Adrenal gland (tissue), 12 donors: Measurements from ENCODE around the gene ARPP21. TPM values are rescaled to one million over a fixed set of nuclear protein-coding genes. Genes with fewer than 3 reads are reported as not detected.

ENCODE experiments used
- DNase-seq, 7 donors: peaks; one replicate each; pipeline ENCODE4 v3.0.0-alpha.2; 2019 to 2020
- H3K27ac ChIP-seq, 5 donors: fragments of 200-600 bp; sonication (generic) in 4 of 5; 1 replicate in 3 of 5; 2 replicates in 2 of 5; pipeline versions ENCODE4 v1.5.1 to v1.8.0; 2016 to 2020; ENCODE audit warnings: mild to moderate bottlenecking in 1 of 5
- H3K27me3 ChIP-seq: fragments of 200-600 bp; 2 replicates; pipeline ENCODE4 v1.8.0; 2021
- H3K36me3 ChIP-seq, 2 donors: fragments of 200-600 bp; replicated peaks in 1 of 2; 1 replicate in 1 of 2; 2 replicates in 1 of 2; pipeline versions ENCODE4 v1.5.1 to v1.8.0; 2018 to 2022
- H3K4me1 ChIP-seq, 2 donors: fragments of 200-600 bp; replicated peaks in 1 of 2; 1 replicate in 1 of 2; 2 replicates in 1 of 2; pipeline versions ENCODE4 v1.5.1 to v1.8.0; 2018 to 2021
- H3K4me3 ChIP-seq, 4 donors: fragments of 200-600 bp; sonication (generic) in 3 of 4; one replicate each; pipeline ENCODE4 v1.5.1; 2016 to 2018
- H3K9me3 ChIP-seq, 3 donors: fragments of 200-600 bp; sonication (generic) in 1 of 3; replicated peaks in 1 of 3; 1 replicate in 2 of 3; 2 replicates in 1 of 3; pipeline versions ENCODE4 v1.5.1 to v1.8.0; 2016 to 2021
- CTCF ChIP-seq, 6 experiments: fragments of 450-650 bp in 4 of 6; fragments of 200-600 bp in 2 of 6; sonication (generic) in 1 of 6; IDR thresholded peaks; 1 replicate in 5 of 6; 2 replicates in 1 of 6; pipeline versions ENCODE4 v1.5.1 to v1.8.0; 2016 to 2021; ENCODE audit warnings: antibody characterized with exemption in 6 of 6, mild to moderate bottlenecking in 2 of 6, moderate library complexity in 1 of 6
- POLR2A ChIP-seq, 2 donors: fragments of 450-650 bp; IDR thresholded peaks; one replicate each; pipeline ENCODE4 v1.6.1; 2017; ENCODE audit warnings: antibody characterized with exemption in 2 of 2, mild to moderate bottlenecking in 2 of 2, moderate library complexity in 1 of 2
- WGBS, 4 donors: extraction: QIAGEN DNeasy Blood & Tissue Kit in 2 of 4; methylation state at CpG; one replicate each; pipeline versions ENCODE4 v1.1.5 to v1.1.7; 2013 to 2017; 5-methylcytosine and 5-hydroxymethylcytosine counted together
- intact Hi-C, 2 donors: fragments of 100-400 bp; cut with DNase I; formaldehyde crosslinking; loops; one replicate each; pipeline versions ENCODE4 v1.14.1 to v1.15.0; 2022 to 2023
- polyA plus RNA-seq, 3 donors: library from polyadenylated mRNA; stranded (reverse); fragments of 200-250 nt in 2 of 3; fragments of 350-450 nt in 1 of 3; fragmentation: Illumina TruSeq in 1 of 3; extraction: RNeasy Lipid Tissue Mini Kit (QIAGEN cat#74804) in 1 of 3; gene quantifications; one replicate each; pipeline ENCODE4 v1.2.3, GENCODE V29; 2013 to 2014
- total RNA-seq, 9 donors: library from RNA; depleted of rRNA in 4 of 9; stranded (reverse); fragments of >200 nt in 4 of 9; fragments of 120-200 nt in 1 of 9; fragmentation: NEBNext Ultra II Directional in 1 of 9; extraction: Animal tissue kit (Norgen Biotek cat#: 25700) in 1 of 9; gene quantifications; one replicate each; pipeline versions ENCODE4 v1.1.0 to v1.2.4, GENCODE V29; 2013 to 2023
- donor health status: healthy with polysubstance abuse.
- donor health status: Bipolar disorder and iron deficiency.
- donor health status: DM: yes; HTN: yes; CAD: no.
- donor health status: DM: no; HTN: no; CAD: no.
- donor health status: DM: no; HTN: no; CAD: no.
- donor health status: DM: yes; HTN: yes; CAD: no.

ARPP21 gene
- total and polyA plus RNA-seq, 12 donors: 0.32 to 0.79 (median 0.72) TPM; not detected in 9

GRCh38 chr3:35761311-35761710 lies 122.0 kb downstream of the ARPP21 start:
- Histone ChIP-seq H3K27ac (no peak overlapping the region), H3K9me3 (no peaks in the 10 kb centered on the region), H3K4me3 (no peak overlapping the region), H3K4me1 (no peaks in the 10 kb centered on the region), H3K27me3 (no peaks in the 10 kb centered on the region), H3K36me3 (no peaks in the 10 kb centered on the region)
- DNase-seq: no peak
- intact Hi-C loops: no loop called here
- TF ChIP-seq CTCF (IDR thresholded peaks at IDR 0.05) (no peak), POLR2A (IDR thresholded peaks at IDR 0.05) (no peak)
- 75 to 91% (median 80%) methylated on average over 1 of the region's 1 CpG for WGBS, 4 donors

DNA sequence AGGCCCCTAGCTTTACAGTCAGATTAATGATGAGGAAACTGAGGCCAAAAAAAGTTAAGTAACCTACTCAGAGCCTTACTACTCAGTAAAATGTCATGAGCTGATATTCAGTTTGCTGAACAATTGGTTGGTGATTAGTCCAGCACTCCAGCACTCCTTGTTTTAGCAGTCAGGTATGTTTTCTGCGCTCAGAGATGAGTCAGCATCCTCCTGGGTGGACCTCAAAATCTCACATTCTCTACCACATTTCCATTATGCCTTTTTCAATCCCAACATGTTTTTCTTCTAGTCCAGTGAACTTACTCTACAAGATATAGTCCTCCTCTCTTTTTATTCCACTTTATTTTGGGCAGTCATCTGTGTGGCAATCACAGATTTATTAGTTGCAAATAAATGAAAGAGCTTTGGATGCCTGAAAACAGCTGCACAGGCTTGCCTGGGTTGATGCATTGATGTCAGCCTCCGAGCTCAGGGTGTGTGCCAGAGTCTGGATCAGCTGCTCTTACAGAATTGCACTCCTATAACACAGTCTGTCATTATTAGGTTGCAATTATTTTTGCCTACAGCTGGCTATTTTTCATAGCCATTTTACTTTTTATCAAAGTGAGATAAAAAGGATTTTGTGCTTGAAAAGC lies 133.2 kb downstream of the ARPP21 start:
- H3K4me3 ChIP-seq: no peak overlapping the region
- intact Hi-C loops: no loop called here
- no peak for DNase-seq
- no peak for TF ChIP-seq CTCF (IDR thresholded peaks at IDR 0.05)
- TF ChIP-seq POLR2A (IDR thresholded peaks at IDR 0.05): no peak
- no peaks in the 10 kb centered on the region for H3K9me3 ChIP-seq
- H3K36me3 ChIP-seq: no peaks in the 10 kb centered on the region
- H3K27me3 ChIP-seq: no peaks in the 10 kb centered on the region
- H3K27ac ChIP-seq: no peak overlapping the region
- WGBS, 4 donors: 66 to 77% (median 73%) methylated on average over 2 of the region's 2 CpGs
- H3K4me1 ChIP-seq: no peaks in the 10 kb centered on the region

GRCh38 chr3:35773417-35773816 lies 134.1 kb downstream of the ARPP21 start:
- no peaks in the 10 kb centered on the region for H3K9me3 ChIP-seq
- H3K36me3 ChIP-seq: no peaks in the 10 kb centered on the region
- H3K4me1 ChIP-seq: no peaks in the 10 kb centered on the region
- intact Hi-C loops: no loop called here
- H3K27me3 ChIP-seq: no peaks in the 10 kb centered on the region
- WGBS, 4 donors: 73 to 88% (median 79%) methylated on average over 1 of the region's 1 CpG
- no peak overlapping the region for H3K27ac ChIP-seq
- H3K4me3 ChIP-seq: no peak overlapping the region
- TF ChIP-seq POLR2A (IDR thresholded peaks at IDR 0.05): no peak
- TF ChIP-seq CTCF (IDR thresholded peaks at IDR 0.05): no peak
- no peak for DNase-seq

GRCh38 chr3:35776346-35776745 lies 137.0 kb downstream of the ARPP21 start:
- intact Hi-C loops: no loop called here
- 65 to 91% (median 70%) methylated on average over 2 of the region's 2 CpGs for WGBS, 4 donors
- TF ChIP-seq POLR2A (IDR thresholded peaks at IDR 0.05): no peak
- TF ChIP-seq CTCF (IDR thresholded peaks at IDR 0.05): no peak

More at GRCh38 chr3:35776346-35776745, 137.0 kb downstream of the ARPP21 start:
- Histone ChIP-seq H3K27me3 (no peaks in the 10 kb centered on the region), H3K4me1 (no peaks in the 10 kb centered on the region), H3K9me3 (no peaks in the 10 kb centered on the region), H3K4me3 (no peak overlapping the region), H3K27ac (no peak overlapping the region), H3K36me3 (no peaks in the 10 kb centered on the region)
- DNase-seq: no peak
